GM21515 (cell line): ENCODE results near the gene MAST1.
"Not testable (repeated sequence)": the region's sequence is repeated elsewhere in the genome, so short reads cannot be mapped to it uniquely, and the experiment has no call there.

Experiments
- ATAC-seq: cut with Tn5 transposase; IDR thresholded peaks from one replicate; pipeline ENCODE4 v1.9.1; 2021; ENCODE audit not compliant: unreplicated experiment

Gene MAST1

DNA sequence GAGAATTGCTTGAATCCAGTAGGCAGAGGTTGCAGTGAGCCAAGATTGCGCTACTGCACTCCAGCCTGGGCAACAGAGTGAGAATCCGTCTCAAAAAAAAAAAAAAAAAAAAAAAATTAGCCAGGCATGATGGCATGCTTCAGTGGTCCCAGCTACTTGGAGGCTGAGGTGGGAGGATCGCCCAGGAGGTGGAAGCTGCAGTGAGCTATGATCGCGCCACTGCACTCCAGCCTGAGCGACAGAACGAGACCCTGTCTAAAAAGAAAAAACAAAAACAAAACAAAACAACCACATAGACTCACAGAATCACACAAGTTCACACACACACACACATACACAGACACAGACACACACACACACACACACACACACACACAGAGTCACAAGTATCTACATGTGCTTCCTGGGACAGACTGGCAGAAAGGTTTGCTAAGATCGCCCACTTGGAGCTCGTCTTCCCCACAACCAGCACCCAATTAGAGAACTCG lies 52.0 kb downstream of the MAST1 start:
- ATAC-seq: not testable (repeated sequence)

DNA sequence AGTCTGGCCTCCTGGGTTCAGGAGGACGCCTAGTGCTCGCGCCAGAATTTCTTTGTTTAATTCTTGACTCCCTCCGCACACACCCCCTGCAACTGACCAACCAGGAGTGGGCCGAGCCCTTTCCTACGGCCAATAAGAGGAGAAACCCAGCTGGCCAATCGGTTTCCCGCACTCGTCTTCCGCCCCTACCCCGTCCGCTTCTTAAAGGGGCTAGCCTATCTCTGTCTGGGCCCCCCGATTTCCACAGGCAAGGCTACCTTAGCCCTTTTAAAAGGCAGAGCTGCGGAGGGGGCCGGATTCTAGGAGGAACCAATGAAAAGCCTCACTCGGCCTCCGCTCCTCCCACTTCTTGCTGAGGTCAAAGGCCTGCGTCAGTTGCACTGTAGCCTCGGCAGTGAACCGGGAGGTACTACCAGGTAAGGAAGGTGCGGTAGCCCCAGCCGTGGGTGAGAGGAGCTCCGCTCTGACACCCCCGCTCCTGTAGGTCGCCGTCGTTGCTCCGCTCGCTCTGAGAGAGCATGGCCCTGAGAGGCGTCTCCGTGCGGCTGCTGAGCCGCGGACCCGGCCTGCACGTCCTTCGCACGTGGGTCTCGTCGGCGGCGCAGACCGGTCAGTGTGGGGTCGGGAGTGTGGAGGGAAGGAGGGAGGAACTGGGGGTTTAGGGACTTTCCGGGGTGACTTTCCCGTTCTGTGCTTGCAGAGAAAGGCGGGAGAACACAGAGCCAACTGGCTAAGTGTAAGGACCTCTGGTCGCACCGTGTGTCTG lies 52.7 kb downstream of the MAST1 start, which contains the start of gene GCDH:
GCDH (plus strand) TSS at position 374 of the 766 bp plus-strand sequence; CDS start at position 519, 145 bp downstream.
- ATAC-seq: peak; percentile 79

DNA sequence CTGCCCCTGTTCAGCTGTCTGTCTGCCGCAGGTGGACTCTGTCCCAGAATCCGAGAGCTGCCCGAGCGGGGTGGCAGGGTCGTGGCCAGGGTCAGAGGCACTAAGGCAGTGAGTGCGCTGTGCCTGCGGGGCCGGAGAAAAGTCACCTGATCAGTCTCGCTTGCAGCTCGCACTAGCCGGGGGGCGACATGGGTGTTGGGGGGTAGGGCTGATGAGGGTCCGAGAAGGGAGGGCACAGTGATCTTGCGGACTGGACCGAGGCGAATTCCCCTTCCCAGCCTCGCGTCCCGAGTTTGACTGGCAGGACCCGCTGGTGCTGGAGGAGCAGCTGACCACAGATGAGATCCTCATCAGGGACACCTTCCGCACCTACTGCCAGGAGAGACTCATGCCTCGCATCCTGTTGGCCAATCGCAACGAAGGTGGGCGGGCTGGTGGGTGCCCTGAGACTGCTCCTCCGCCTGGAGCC lies 53.3 kb downstream of the MAST1 start:
- no peak for ATAC-seq

DNA sequence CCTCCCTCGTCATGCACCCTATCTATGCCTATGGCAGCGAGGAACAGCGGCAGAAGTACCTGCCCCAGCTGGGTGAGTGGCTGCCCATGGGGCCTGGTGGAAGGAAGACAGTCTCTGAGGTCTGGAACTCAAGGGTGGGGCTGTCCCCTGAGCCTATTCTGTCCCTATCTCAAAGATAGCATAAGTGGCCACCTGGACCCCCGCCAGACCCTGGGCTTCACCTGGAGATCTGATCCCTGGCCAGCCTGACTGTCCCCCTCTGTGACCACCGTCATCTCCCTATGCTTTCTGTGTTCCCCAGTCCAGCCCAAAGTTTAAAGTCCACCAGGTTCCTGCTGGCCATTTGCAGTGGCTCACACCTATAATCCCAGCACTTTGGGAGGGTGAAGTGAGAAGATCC lies 55.3 kb downstream of the MAST1 start:
- ATAC-seq: no peak

DNA sequence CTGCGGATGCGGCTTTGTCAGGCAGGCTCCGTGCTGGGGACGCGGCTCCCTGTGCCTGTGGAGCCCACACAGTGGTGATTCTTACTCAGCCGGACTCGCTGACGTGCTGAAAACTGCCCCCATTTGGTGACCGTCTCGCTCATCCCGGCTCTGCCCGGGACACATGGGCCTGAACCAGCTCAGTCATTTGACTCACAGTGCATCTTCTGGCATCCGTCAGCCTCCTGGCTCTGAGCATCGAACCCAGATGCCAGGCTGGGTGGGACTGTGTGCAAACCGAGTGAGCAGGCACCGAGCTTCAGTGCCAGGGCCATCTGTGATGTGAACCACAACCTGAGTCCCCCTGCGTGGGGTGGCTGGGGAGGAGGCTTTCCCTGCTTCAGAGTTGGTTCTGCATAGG lies 58.1 kb downstream of the MAST1 start:
- no peak for ATAC-seq

DNA sequence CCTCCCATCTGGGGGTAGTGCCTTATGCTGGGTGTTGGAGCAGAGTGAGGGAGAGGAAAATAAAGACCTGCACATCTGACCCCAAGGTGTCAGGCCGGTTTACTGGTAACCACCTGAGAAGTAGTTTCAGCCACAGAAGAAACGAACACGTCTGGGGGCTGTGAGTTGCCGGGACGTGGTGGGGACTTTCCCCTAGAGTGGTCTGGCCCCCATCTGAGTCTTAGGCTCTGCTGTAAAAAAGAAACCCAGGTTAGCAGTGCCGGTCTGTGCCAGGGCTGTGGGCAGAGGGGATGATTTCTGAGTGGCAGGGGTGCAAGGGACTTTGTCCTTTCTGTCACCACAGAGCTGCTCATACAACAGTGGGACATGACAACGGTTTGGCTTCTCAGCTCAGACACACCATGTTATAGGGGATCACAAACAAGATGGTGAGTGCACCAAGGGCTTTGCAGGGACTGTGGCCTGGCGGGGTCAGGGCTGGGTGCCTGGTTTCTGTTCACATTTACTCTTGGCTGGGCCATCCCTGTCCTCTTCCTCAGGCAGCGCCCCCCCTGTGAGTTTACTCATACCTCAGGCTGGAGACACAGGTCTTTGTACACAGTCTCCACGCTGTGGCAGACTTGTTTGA lies 61.7 kb downstream of the MAST1 start:
- ATAC-seq: no peak

DNA sequence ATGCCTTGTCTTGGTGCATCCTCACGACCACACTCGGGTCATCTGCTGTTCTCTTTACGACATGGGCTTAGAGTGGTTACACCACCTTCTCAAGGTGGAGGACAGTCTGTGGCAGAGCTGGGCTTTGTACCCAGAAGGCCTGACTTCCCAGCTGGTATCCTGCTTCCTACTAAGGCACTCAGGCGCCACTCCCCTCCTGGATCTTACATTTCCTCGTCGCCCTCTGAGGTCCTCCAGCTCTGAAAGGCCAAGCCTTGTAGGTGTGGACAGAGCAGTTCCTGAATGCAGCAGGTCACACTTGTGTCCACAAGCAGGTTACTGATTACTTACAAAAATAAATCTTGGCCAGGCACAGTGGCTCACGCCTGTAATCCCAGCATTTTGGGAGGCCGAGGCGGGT lies 68.9 kb downstream of the MAST1 start:
- no peak for ATAC-seq

DNA sequence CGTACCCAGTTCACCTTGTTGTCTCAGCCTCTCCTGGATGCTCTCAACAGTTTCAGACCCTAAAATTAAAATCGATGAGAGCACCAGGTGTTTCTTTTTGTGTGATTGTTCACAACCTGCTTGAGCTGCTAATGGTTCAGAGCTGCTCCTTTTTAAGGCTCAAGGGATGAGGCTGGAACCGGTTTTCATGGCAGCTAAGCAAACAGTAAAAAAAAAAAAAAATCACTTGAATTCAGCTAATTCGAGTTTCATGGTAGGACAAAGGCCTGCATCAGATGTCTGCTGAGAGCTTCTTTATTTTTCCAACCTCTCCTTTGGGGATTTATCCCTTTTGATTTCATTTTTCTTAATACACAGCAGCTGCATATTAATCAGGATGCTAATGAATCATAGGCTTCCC lies 74.3 kb downstream of the MAST1 start:
- ATAC-seq: no peak

DNA sequence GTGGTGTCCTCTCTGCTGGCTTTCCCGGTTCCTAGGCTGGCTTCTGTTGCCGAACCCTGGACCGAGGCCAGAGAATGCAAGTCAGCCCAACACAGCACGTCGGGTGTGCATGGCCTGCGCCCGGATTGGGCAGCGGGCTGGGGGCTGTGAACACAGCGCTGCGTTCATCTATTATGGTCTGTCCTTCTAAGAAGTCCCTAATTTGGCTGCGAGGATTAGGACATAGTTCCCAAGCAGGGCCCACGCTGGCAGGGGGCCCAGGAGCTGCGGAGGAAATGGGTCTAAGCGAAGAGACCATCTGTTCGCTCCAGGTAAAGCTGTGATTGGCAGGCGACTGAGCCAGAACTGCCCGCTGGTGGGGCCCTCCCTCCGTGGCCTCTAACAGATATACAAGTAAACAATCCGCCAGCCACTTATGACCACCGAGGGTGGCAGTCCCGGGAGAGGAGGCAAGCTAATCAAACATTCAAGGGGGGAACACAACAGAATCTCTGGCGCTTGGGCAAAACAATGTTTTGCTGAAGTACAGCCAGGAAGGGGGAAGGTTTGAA lies 74.8 kb downstream of the MAST1 start:
- ATAC-seq: no peak

DNA sequence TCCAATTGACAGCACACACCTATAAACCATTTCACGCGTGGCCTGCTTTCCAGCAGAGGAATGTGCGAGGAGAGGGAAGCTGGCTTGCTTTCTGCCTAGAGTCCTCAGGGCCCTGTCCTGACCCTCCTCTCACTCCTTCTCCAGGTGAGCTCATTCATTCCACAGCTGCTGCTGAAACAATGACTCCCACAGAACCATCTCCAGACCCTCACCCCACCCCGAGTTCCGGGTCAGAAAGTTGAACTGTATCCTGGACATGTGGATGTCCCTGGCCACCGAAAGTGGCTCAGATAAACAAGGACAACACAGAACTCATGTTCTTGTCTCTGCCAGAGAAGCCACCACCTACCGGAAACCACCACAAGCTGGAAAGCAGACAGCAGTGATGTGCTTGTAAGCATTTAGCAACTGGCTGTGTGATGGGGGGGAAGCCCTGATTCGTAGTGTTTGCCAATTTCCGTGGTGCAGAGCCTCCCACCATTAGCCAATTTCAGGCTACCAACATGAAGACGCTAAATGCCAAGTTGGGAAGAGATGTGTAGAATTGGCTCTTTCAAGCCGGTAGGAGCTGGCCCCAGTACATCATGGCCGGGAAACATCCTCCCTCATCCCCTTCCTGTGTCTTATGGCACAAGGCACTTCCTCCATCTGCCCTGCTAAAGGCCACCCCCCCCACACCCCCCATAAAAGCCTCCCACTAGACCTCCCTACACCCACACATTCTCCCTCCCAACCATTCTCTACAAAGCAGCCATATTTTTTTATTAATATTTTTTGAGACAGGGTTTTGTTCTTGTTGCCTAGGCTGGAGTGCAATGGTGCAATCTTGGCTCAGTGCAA lies 75.8 kb downstream of the MAST1 start:
- ATAC-seq: no peak

DNA sequence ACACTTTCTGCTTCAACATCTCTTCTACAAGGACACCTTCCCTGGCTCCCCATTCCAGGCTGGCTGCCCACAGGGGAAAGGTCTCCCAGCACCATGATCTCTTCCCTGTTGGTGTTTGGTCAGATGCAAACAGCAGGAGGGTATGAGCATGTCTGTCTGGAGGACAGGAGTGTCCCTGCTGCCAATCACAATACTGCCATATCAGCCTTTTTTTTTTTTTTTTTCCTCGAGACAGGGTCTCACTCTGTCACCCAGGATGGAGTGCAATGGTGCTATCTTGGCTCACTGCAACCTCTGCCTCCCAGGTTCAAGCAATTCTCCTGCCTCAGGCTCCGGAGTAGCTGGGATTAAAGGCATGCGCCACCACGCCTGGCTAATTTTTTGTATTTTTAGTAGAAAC lies 77.5 kb downstream of the MAST1 start:
- ATAC-seq: not testable (repeated sequence)

DNA sequence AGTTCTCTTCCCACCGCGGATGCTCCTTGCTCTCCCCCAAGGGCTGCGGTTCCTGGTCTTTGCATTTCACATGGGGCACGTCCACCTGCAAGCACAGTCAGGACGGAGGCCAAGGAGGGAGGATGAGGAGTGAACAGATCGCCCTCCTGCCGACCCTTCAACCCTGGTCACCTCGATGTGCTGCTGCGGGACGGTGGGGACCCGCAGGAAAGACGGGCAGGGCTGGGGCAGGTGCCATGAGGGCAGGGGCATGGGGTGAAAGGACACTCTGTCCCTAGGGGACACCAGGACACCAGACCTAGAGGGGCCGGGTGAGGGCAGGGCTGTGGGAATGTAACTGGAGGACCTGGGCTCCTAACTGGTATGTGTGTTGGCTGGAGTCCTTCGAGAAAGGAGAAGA lies 79.9 kb downstream of the MAST1 start:
- no peak for ATAC-seq

DNA sequence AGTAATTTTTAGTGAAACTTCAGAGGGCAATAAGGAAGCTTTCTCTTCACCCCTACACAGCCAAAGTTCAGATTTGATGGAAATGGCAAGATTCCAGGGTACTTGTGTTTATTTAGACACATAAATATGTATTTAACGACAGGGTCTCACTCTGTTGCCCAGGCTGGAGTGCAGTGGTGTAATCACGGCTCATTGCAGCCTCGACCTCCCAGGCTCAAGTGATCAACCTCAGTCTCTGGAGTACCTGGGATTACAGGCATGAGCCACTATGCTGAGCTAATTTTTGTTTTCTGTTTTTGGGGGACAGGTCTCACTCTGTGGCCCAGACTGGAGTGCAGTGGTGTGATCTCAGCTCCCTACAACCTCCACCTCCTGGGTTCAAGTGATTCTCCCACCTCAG lies 82.7 kb downstream of the MAST1 start:
- ATAC-seq: no peak

DNA sequence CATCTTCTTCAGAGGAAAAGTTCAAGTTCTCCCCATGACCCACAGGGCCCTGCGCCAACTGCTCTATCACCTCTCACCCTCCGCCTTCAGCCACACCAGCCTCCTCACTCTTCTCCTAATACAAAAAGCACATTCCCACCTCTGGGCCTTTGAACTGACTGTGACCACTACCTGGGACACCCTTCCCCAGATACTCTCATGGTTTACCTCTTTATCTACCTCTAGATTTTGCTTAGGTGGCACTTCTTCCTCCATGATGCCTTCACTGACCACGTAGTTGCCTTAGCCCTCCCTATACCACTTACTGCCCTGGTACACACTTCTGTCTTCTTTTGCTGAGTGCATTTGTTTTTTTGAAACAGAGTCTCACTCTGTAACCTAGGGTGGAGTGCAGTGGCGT lies 84.6 kb downstream of the MAST1 start:
- ATAC-seq: no peak
